Smooth muscle cell (in vitro differentiated cells): ENCODE measurements around the gene ZFP69B. TPM values are rescaled to one million over a fixed set of nuclear protein-coding genes. Genes with fewer than 3 reads are reported as not detected.

ENCODE experiments used
- DNase-seq: peaks from one replicate; lab custom pipeline; 2025; ENCODE audit not compliant: unreplicated experiment; lab: John Stamatoyannopoulos, UW
- H2AFZ ChIP-seq: fragments of 200-600 bp; sonication (generic); 2 replicates; pipeline ENCODE4 v1.6.0; 2016; ENCODE audit warnings: antibody characterized with exemption, low read depth, mild to moderate bottlenecking
- H3F3A ChIP-seq: fragments of 200-600 bp; sonication (generic); 2 replicates; pipeline ENCODE4 v1.6.0; 2017; ENCODE audit warnings: antibody characterized with exemption, low read depth
- H3K27ac ChIP-seq: fragments of 200-600 bp; sonication (generic); 2 replicates; pipeline ENCODE4 v1.5.1; 2016; ENCODE audit warnings: low read depth, mild to moderate bottlenecking
- H3K27me3 ChIP-seq: fragments of 200-600 bp; sonication (generic); 2 replicates; pipeline ENCODE4 v1.6.1; 2016; ENCODE audit warnings: low read depth, mild to moderate bottlenecking
- H3K36me3 ChIP-seq: fragments of 200-600 bp; sonication (generic); 2 replicates; pipeline ENCODE4 v1.5.1; 2016; ENCODE audit warnings: low read depth
- H3K4me1 ChIP-seq: fragments of 200-600 bp; sonication (generic); 2 replicates; pipeline ENCODE4 v1.5.1; 2016; ENCODE audit warnings: low read depth
- H3K4me2 ChIP-seq: fragments of 200-600 bp; sonication (generic); 2 replicates; pipeline ENCODE4 v1.6.0; 2016; ENCODE audit warnings: mild to moderate bottlenecking
- H3K4me3 ChIP-seq: fragments of 200-600 bp; sonication (generic); 2 replicates; pipeline ENCODE4 v1.5.1; 2016; ENCODE audit warnings: mild to moderate bottlenecking
- H3K79me2 ChIP-seq: fragments of 200-600 bp; sonication (generic); 2 replicates; pipeline ENCODE4 v1.6.0; 2016; ENCODE audit warnings: low read depth, mild to moderate bottlenecking
- H3K9ac ChIP-seq: fragments of 200-600 bp; sonication (generic); 2 replicates; pipeline ENCODE4 v1.6.0; 2016; ENCODE audit warnings: low read depth
- H3K9me3 ChIP-seq: fragments of 200-600 bp; sonication (generic); replicated peaks from 2 replicates; pipeline ENCODE4 v1.5.1; 2016; ENCODE audit warnings: low read depth
- H4K20me1 ChIP-seq: fragments of 200-600 bp; sonication (generic); 2 replicates; pipeline ENCODE4 v1.6.0; 2016; ENCODE audit warnings: low read depth
- CTCF ChIP-seq: fragments of 200-600 bp; sonication (generic); IDR thresholded peaks from 2 replicates; pipeline ENCODE4 v1.5.1; 2017; ENCODE audit warnings: borderline replicate concordance, mild to moderate bottlenecking, antibody characterized with exemption; ENCODE audit not compliant: insufficient read depth, poor library complexity, severe bottlenecking
- WGBS: methylation state at CpG from one replicate; pipeline ENCODE4 v1.1.7; 2016; ENCODE audit warnings: low lambda C conversion rate; 5-methylcytosine and 5-hydroxymethylcytosine counted together
- polyA plus RNA-seq: library from polyadenylated mRNA; unstranded; fragments of >200 nt; fragmentation: Nextera tagmentation; extraction: Ambion mirVana; gene quantifications from 2 replicates; pipeline ENCODE4 v1.2.1, GENCODE V29; 2016
- total RNA-seq: library from RNA; depleted of rRNA; stranded (reverse); fragments of >200 nt; gene quantifications from 2 replicates; pipeline ENCODE4 v1.2.3, GENCODE V29; 2014

ZFP69B gene
- total and polyA plus RNA-seq, 2 experiments from 2014 or later, result 4.3 to 6.8 TPM

- H3K79me2 ChIP-seq, result no peaks in the 10 kb centered on the region
- DNase-seq, result no peak
Observed at GRCh38 chr1:40421431-40422384, 28.6 kb upstream of the ZFP69B start.

GRCh38 chr1:40422630-40423263 is 27.5 kb upstream of the ZFP69B start:
- no peak overlapping the region for H3K9ac ChIP-seq
- H3K9me3 ChIP-seq, result no peaks in the 10 kb centered on the region
- no peaks in the 10 kb centered on the region for H3K27me3 ChIP-seq
- no peaks in the 10 kb centered on the region for H3K36me3 ChIP-seq
- no peak overlapping the region for H3K4me2 ChIP-seq
- no peak overlapping the region for H2AFZ ChIP-seq
- WGBS, result 71% methylated on average over 11 of the region's 11 CpGs
- peaks cover 4% of the 10 kb centered on the region for H3K4me1 ChIP-seq
- no peaks in the 10 kb centered on the region for H3K79me2 ChIP-seq
- no peak for TF ChIP-seq CTCF
- H3K27ac ChIP-seq, result no peak overlapping the region
- H3K4me3 ChIP-seq, result no peak overlapping the region
- no peaks in the 10 kb centered on the region for H4K20me1 ChIP-seq
- DNase-seq, result no peak
- no peaks in the 10 kb centered on the region for H3F3A ChIP-seq

More at GRCh38 chr1:40421431-40422384, 28.6 kb upstream of the ZFP69B start:
- H3K9ac ChIP-seq, result no peak overlapping the region
- no peaks in the 10 kb centered on the region for H4K20me1 ChIP-seq
- peaks cover 8% of the 10 kb centered on the region for H3K36me3 ChIP-seq
- H3K9me3 ChIP-seq, result no peaks in the 10 kb centered on the region
- H3K4me3 ChIP-seq, result no peak overlapping the region
- WGBS, result 82% methylated on average over 15 of the region's 15 CpGs
- H3F3A ChIP-seq, result no peaks in the 10 kb centered on the region
- H3K27ac ChIP-seq, result no peak overlapping the region
- no peaks in the 10 kb centered on the region for H3K27me3 ChIP-seq
- TF ChIP-seq CTCF, result no peak
- H3K4me2 ChIP-seq, result no peak overlapping the region
- H3K4me1 ChIP-seq, result peaks cover 4% of the 10 kb centered on the region
- no peak overlapping the region for H2AFZ ChIP-seq

- Histone ChIP-seq H3K4me3 (no peak overlapping the region), H4K20me1 (no peaks in the 10 kb centered on the region), H3K27me3 (no peaks in the 10 kb centered on the region), H3K36me3 (no peaks in the 10 kb centered on the region), H3K9me3 (no peaks in the 10 kb centered on the region), H3K4me2 (no peak overlapping the region), H3K9ac (no peak overlapping the region), H3F3A (no peaks in the 10 kb centered on the region), H3K27ac (no peak overlapping the region), H3K79me2 (no peaks in the 10 kb centered on the region), H2AFZ (no peak overlapping the region), H3K4me1 (peaks cover 4% of the 10 kb centered on the region)
- WGBS, result 97% methylated on average over 4 of the region's 4 CpGs
- DNase-seq, result no peak
- TF ChIP-seq CTCF, result no peak
Observed at GRCh38 chr1:40423264-40423642, 27.0 kb upstream of the ZFP69B start.
